Panc1 (cell line): ENCODE results near the gene RAB22A.
"Not testable (repeated sequence)": the region's sequence is repeated elsewhere in the genome, so short reads cannot be mapped to it uniquely, and the experiment has no call there.

Source experiments
- CTCF ChIP-seq: fragments of 450-650 bp; IDR thresholded peaks from 2 replicates; pipeline ENCODE4 v1.5.1; 2017; ENCODE audit warnings: mild to moderate bottlenecking
- SIN3A ChIP-seq: IDR thresholded peaks from 2 replicates; pipeline ENCODE4 v1.6.1; 2012; ENCODE audit warnings: low read depth, mild to moderate bottlenecking, low read length, moderate library complexity, borderline replicate concordance; ENCODE audit not compliant: insufficient read depth

DNA sequence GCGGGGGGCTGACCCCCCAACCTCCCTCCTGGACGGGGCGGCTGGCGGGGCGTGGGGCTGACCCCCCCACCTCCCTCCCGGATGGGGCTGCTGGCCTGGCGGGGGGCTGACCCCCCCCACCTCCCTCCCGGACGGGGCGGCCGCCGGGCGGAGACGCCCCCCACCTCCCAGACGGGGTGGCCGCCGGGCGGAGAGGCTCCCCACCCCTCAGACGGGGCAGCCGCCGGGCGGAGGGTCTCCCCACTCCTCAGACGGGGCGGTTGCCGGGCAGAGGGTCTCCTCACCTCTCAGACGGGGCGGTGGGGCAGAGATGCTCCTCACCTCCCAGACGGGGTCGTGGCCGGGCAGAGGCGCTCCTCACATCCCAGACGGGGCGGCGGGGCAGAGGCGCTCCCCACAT, 104.7 kb downstream of the RAB22A start:
- not testable (repeated sequence) for TF ChIP-seq SIN3A, CTCF
